BJ (cell line): ENCODE measurements around the gene WHAMM. TPM values are rescaled to one million over a fixed set of nuclear protein-coding genes. Genes with fewer than 3 reads are reported as not detected.
"Not testable (repeated sequence)": the region's sequence is repeated elsewhere in the genome, so short reads cannot be mapped to it uniquely, and the experiment has no call there.

ENCODE experiments used
- CTCF ChIA-PET: fragments of 350-600 bp; formaldehyde crosslinking; extraction: SDS; loops from one replicate; lab custom pipeline; 2021; ENCODE audit warnings: antibody characterized with exemption, inconsistent platforms; lab: Yijun Ruan, JAX
- POLR2A ChIA-PET: fragments of 300-600 bp; sonication (Branson Sonifier 250); formaldehyde crosslinking; extraction: SDS; loops from one replicate; lab custom pipeline; 2021; ENCODE audit warnings: antibody characterized with exemption; lab: Charles Lee
- DNase-seq: peaks from one replicate; pipeline ENCODE4 v3.0.0-alpha.2; 2011; ENCODE audit warnings: low read depth
- H3K27me3 ChIP-seq: 2 replicates; pipeline ENCODE4 v1.6.0; 2011; ENCODE audit warnings: low read length; ENCODE audit not compliant: control insufficient read depth, insufficient read depth
- H3K36me3 ChIP-seq: 2 replicates; pipeline ENCODE4 v1.5.1; 2011; ENCODE audit warnings: low read length; ENCODE audit not compliant: control insufficient read depth, insufficient read depth
- H3K4me3 ChIP-seq: 2 replicates; pipeline ENCODE4 v1.5.1; 2011; ENCODE audit warnings: low read depth, mild to moderate bottlenecking, control low read depth, low read length
- polyA plus RNA-seq: library from polyadenylated mRNA; depleted of rRNA; stranded (reverse); fragments of >200 nt; gene quantifications from 2 replicates; pipeline ENCODE4 v1.2.3, GENCODE V29; 2011
- TF ChIP-seq, protein P1 (sequence below): IDR thresholded peaks from 2 replicates; pipeline ENCODE4 v1.5.1; 2011; ENCODE audit warnings: low read depth, mild to moderate bottlenecking, control low read depth, inconsistent platforms, low read length, moderate library complexity; ENCODE audit not compliant: insufficient read depth

Gene WHAMM
- polyA plus RNA-seq, 1 experiment = 2.8 TPM

DNA sequence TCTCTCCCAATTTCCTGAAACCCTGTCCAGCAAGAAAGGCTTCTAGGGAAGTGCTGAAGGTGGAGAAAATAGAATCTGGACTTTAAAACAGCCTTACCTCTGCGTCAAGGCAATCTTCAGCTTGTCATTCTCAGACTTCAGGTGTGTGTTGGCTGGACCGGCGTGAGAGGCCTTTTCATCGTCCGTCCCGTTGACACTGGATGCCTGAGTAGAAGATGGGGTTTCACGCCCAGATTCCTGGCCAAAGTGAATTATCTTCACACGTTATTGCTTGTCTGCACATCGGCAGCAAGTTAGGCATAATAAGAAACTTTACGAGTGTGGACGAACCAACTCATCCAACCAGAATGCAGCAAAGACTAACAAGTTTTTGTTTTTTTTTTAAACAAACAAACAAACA, 49.5 kb downstream of the WHAMM start:
- H3K36me3 ChIP-seq = no peaks in the 10 kb centered on the region
- H3K27me3 ChIP-seq = no peaks in the 10 kb centered on the region
- CTCF ChIA-PET = interaction anchor here (1.1 kb wide), 1 partner anchor 134 kb away, joined by 3 read pairs; no protein-coding TSS in a partner anchor
- H3K4me3 ChIP-seq = no peak overlapping the region
- POLR2A ChIA-PET = no interaction called here
- TF ChIP-seq, protein P1, sequence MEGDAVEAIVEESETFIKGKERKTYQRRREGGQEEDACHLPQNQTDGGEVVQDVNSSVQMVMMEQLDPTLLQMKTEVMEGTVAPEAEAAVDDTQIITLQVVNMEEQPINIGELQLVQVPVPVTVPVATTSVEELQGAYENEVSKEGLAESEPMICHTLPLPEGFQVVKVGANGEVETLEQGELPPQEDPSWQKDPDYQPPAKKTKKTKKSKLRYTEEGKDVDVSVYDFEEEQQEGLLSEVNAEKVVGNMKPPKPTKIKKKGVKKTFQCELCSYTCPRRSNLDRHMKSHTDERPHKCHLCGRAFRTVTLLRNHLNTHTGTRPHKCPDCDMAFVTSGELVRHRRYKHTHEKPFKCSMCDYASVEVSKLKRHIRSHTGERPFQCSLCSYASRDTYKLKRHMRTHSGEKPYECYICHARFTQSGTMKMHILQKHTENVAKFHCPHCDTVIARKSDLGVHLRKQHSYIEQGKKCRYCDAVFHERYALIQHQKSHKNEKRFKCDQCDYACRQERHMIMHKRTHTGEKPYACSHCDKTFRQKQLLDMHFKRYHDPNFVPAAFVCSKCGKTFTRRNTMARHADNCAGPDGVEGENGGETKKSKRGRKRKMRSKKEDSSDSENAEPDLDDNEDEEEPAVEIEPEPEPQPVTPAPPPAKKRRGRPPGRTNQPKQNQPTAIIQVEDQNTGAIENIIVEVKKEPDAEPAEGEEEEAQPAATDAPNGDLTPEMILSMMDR = no peak
- DNase-seq = no peak

DNA sequence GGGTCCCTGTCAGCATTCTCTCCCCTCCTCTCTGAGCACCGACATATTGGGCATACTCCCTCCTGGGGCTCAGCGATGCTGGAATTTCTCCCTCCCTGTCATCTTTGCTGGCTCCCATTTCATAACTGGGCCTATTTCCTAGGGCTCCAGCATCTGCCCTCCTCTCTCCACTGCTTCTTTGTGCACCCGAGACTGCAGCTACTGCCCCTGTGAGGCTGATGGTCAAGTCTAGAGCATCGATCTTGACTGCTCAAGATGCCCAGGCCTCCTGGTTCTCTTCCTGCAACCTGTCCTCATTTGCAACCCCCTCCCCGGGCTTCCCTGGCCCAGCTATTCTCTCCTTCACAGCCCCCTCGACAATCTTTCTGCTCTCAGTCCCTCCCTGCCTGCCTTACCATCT, 53.5 kb downstream of the WHAMM start:
- TF ChIP-seq, protein P1 = no peak
- Histone ChIP-seq H3K36me3 (no peaks in the 10 kb centered on the region), H3K27me3 (no peaks in the 10 kb centered on the region), H3K4me3 (no peak overlapping the region)
- ChIA-PET POLR2A (no interaction called here), CTCF (no interaction called here)
- DNase-seq = no peak

DNA sequence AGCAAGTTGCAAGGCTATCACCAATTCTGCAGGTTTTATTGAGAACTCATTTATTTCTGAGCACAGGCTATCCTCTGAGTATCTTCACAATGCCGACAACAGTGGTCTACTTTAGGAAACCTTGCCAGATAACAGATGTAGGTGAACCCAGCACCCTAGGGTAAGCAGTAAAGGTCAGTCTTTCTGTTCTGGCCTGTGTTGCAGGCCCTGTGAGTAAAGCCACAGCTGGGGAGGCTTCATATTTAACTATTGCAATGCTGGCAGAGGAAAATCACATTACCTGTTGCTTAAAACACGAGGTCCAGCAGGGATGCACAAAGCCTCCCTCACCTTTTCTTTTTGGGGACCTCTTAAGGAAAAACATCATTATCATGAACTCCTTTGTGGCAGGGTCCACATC, 55.5 kb downstream of the WHAMM start:
- Histone ChIP-seq H3K36me3 (no peaks in the 10 kb centered on the region), H3K27me3 (no peaks in the 10 kb centered on the region), H3K4me3 (no peak overlapping the region)
- ChIA-PET POLR2A (no interaction called here), CTCF (no interaction called here)
- DNase-seq = no peak
- TF ChIP-seq, protein P1 = no peak

DNA sequence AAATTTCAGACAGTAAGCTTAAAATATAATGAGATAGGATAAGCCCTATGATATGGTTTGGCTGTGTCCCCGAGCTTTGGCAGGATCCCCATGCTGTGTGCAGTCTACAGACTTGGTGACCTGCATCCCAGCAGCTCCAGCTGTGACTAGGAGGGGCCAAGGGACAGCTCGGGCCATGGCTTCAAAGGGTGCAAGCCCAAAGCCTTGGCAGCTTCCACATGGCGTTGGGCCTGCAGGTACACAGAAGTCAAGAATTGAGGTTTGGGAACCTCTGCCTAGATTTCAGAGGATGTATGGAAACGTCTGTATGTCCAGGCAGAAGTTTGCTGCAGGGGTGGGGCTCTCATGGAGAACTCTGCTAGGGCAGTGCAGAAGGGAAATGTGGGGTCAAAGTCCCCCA, 56.2 kb downstream of the WHAMM start:
- H3K27me3 ChIP-seq, H3K36me3 ChIP-seq, H3K4me3 ChIP-seq, DNase-seq, POLR2A ChIA-PET: not testable (repeated sequence)
- CTCF ChIA-PET = interaction anchor here (0.8 kb wide), 1 partner anchor 16 kb away, joined by 5 read pairs; no protein-coding TSS in a partner anchor

DNA sequence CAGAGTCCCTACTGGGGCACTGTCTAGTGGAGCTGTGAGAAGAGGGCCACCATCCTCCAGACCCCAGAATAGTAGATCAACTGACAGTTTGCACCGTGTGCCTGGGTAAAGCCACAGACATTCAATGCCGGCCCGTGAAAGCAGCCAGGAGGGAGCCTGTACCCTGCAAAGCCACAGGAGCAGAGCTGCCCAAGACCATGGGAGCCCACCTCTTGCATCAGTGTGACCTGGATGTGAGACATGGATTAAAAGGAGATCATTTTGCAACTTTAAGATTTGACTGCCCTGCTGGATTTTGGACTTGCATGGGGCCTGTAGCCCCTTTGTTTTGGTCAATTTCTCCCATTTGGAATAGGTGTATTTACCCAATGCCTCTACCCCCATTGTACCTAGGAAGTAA, 56.6 kb downstream of the WHAMM start:
- CTCF ChIA-PET = interaction anchor here (0.8 kb wide), 1 partner anchor 16 kb away, joined by 5 read pairs; no protein-coding TSS in a partner anchor
- H3K27me3 ChIP-seq, H3K4me3 ChIP-seq, DNase-seq, POLR2A ChIA-PET, H3K36me3 ChIP-seq: not testable (repeated sequence)

DNA sequence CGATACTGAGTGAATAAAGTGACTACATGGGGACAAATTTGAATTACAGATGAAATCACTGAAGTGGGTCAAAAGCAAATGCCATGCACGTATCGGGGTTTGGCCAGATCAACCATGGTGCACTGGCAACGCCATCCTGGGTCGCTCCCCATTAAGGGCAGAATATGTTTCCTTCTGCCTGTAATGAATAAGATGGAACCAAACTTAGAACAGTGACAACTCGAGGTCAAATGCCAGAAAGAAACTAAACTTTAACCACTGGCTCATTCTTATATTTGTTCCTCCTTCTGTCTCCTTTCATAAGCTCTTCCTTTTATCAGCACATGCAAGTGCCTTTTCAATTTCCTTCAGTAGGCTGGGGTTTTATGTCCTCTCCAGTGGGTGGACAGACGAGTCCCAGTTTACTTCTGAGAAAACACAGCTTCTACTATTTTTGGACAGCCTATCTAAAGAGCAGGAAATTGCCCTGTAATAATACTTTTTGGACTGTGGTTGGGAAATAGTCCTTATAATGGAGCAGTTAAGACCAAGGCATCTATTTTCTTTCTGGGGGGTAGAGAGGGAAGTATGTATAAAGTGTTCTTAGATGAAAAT, 61.4 kb downstream of the WHAMM start:
- no peaks in the 10 kb centered on the region for H3K27me3 ChIP-seq
- H3K36me3 ChIP-seq = no peaks in the 10 kb centered on the region
- no peak for DNase-seq
- ChIA-PET POLR2A (no interaction called here), CTCF (interaction anchor here (1.7 kb wide), 1 partner anchor 19 kb away, joined by 3 read pairs; no protein-coding TSS in a partner anchor)
- H3K4me3 ChIP-seq = no peak overlapping the region
- TF ChIP-seq, protein P1 = no peak
